Kidney epithelial cell (primary cell): ENCODE results near the gene GPRC5D. TPM values are rescaled to one million over a fixed set of nuclear protein-coding genes. Genes with fewer than 3 reads are reported as not detected.

Experiments
- DNase-seq: peaks from one replicate; pipeline ENCODE4 v3.0.0-alpha.2; 2010; ENCODE audit warnings: low read depth
- H3K27me3 ChIP-seq: 2 replicates; pipeline ENCODE4 v1.6.0; 2011; ENCODE audit warnings: low read length; ENCODE audit not compliant: control insufficient read depth, insufficient read depth
- H3K36me3 ChIP-seq: 2 replicates; pipeline ENCODE4 v1.5.1; 2011; ENCODE audit warnings: low read length; ENCODE audit not compliant: control insufficient read depth, insufficient read depth
- H3K4me3 ChIP-seq: 2 replicates; pipeline ENCODE4 v1.5.1; 2011; ENCODE audit warnings: low read depth, mild to moderate bottlenecking, control low read depth, low read length
- CTCF ChIP-seq: IDR thresholded peaks from 2 replicates; pipeline ENCODE4 v1.5.1; 2011; ENCODE audit warnings: mild to moderate bottlenecking, moderate library complexity, low read length, control low read depth, inconsistent platforms; ENCODE audit not compliant: insufficient read depth, poor library complexity, severe bottlenecking
- total RNA-seq: library from RNA; depleted of rRNA; stranded (reverse); fragments of >200 nt; gene quantifications from 2 replicates; pipeline ENCODE4 v1.2.3, GENCODE V29; 2015

The GPRC5D gene
- total RNA-seq, 1 donor from 2014 or later = not detected

- Histone ChIP-seq H3K4me3 (no peak overlapping the region), H3K27me3 (no peaks in the 10 kb centered on the region), H3K36me3 (peaks cover 2% of the 10 kb centered on the region)
- TF ChIP-seq CTCF = no peak
- DNase-seq = no peak
Measured at GRCh38 chr12:12912711-12913110, 39.3 kb downstream of the GPRC5D start.

- H3K27me3 ChIP-seq = no peaks in the 10 kb centered on the region
- no peak for TF ChIP-seq CTCF
- H3K4me3 ChIP-seq = no peak overlapping the region
- no peak for DNase-seq
- H3K36me3 ChIP-seq = peaks cover 2% of the 10 kb centered on the region
Measured at GRCh38 chr12:12909995-12910420, 42.0 kb downstream of the GPRC5D start.

GRCh38 chr12:12909228-12909994, 42.6 kb downstream of the GPRC5D start:
- peaks cover 2% of the 10 kb centered on the region for H3K36me3 ChIP-seq
- H3K27me3 ChIP-seq = no peaks in the 10 kb centered on the region
- DNase-seq = no peak
- no peak overlapping the region for H3K4me3 ChIP-seq
- TF ChIP-seq CTCF = no peak

GRCh38 chr12:12908711-12909110, 43.3 kb downstream of the GPRC5D start:
- Histone ChIP-seq H3K36me3 (peaks cover 2% of the 10 kb centered on the region), H3K27me3 (no peaks in the 10 kb centered on the region), H3K4me3 (no peak overlapping the region)
- no peak for DNase-seq
- TF ChIP-seq CTCF = no peak

- Histone ChIP-seq H3K4me3 (no peak overlapping the region), H3K36me3 (peaks cover 2% of the 10 kb centered on the region), H3K27me3 (no peaks in the 10 kb centered on the region)
- no peak for DNase-seq
- TF ChIP-seq CTCF = no peak
Measured at GRCh38 chr12:12908252-12908651, 43.7 kb downstream of the GPRC5D start.

GRCh38 chr12:12907552-12907951, 44.4 kb downstream of the GPRC5D start:
- Histone ChIP-seq H3K4me3 (no peak overlapping the region), H3K36me3 (peaks cover 2% of the 10 kb centered on the region), H3K27me3 (no peaks in the 10 kb centered on the region)
- no peak for DNase-seq
- no peak for TF ChIP-seq CTCF
